IMR-90 (cell line): ENCODE measurements around the gene HMOX1.

Source experiments
- CEBPB ChIP-seq: IDR thresholded peaks from 2 replicates; pipeline ENCODE4 v1.6.1; 2012; ENCODE audit warnings: low read depth, low read length, improper control_type of control experiment
- CHD1 ChIP-seq: IDR thresholded peaks from 2 replicates; pipeline ENCODE4 v1.6.1; 2012; ENCODE audit warnings: low read depth, low read length, improper control_type of control experiment
- CTCF ChIP-seq: conservative IDR thresholded peaks from 2 replicates; pipeline ENCODE4 v1.5.1; 2012; ENCODE audit warnings: mild to moderate bottlenecking, low read depth, low read length, improper control_type of control experiment
- FOS ChIP-seq: fragments of 150-350 bp; IDR thresholded peaks from 2 replicates; pipeline ENCODE4 v1.6.1; 2016; ENCODE audit warnings: low read depth, low read length
- MAFK ChIP-seq: IDR thresholded peaks from 2 replicates; pipeline ENCODE4 v1.6.1; 2012; ENCODE audit warnings: low read depth, low read length, improper control_type of control experiment
- MAZ ChIP-seq: IDR thresholded peaks from 2 replicates; pipeline ENCODE4 v1.6.1; 2012; ENCODE audit warnings: low read depth, mild to moderate bottlenecking, low read length, improper control_type of control experiment, moderate library complexity, borderline replicate concordance
- MXI1 ChIP-seq: IDR thresholded peaks from 2 replicates; pipeline ENCODE4 v1.6.1; 2012; ENCODE audit warnings: low read depth, mild to moderate bottlenecking, low read length, moderate library complexity, borderline replicate concordance
- NFE2L2 ChIP-seq: fragments of 150-350 bp; IDR thresholded peaks from 2 replicates; pipeline ENCODE4 v1.6.1; 2016; ENCODE audit warnings: low read depth, mild to moderate bottlenecking, low read length
- POLR2A ChIP-seq: IDR thresholded peaks from 2 replicates; pipeline ENCODE4 v1.6.1; 2012; ENCODE audit warnings: mild to moderate bottlenecking, low read depth, low read length
- RCOR1 ChIP-seq: IDR thresholded peaks from 2 replicates; pipeline ENCODE4 v1.6.1; 2012; ENCODE audit warnings: mild to moderate bottlenecking, low read length, improper control_type of control experiment; ENCODE audit not compliant: insufficient replicate concordance
- RFX5 ChIP-seq: IDR thresholded peaks from 2 replicates; pipeline ENCODE4 v1.8.0; 2012; ENCODE audit warnings: low read depth, mild to moderate bottlenecking, low read length, moderate library complexity
- SMC3 ChIP-seq: fragments of 150-350 bp; IDR thresholded peaks from 2 replicates; pipeline ENCODE4 v1.6.1; 2016; ENCODE audit warnings: low read depth, mild to moderate bottlenecking, antibody characterized with exemption, low read length, moderate library complexity
- TF ChIP-seq, protein P1 (sequence below): fragments of 150-350 bp; IDR thresholded peaks from 2 replicates; pipeline ENCODE4 v1.6.1; 2016; ENCODE audit warnings: low read depth, mild to moderate bottlenecking, low read length, moderate library complexity, borderline replicate concordance
- TF ChIP-seq, protein P2 (sequence below): fragments of 150-350 bp; IDR thresholded peaks from 2 replicates; pipeline ENCODE4 v1.6.1; 2017; ENCODE audit warnings: mild to moderate bottlenecking, antibody characterized with exemption, low read length, low read depth

DNA sequence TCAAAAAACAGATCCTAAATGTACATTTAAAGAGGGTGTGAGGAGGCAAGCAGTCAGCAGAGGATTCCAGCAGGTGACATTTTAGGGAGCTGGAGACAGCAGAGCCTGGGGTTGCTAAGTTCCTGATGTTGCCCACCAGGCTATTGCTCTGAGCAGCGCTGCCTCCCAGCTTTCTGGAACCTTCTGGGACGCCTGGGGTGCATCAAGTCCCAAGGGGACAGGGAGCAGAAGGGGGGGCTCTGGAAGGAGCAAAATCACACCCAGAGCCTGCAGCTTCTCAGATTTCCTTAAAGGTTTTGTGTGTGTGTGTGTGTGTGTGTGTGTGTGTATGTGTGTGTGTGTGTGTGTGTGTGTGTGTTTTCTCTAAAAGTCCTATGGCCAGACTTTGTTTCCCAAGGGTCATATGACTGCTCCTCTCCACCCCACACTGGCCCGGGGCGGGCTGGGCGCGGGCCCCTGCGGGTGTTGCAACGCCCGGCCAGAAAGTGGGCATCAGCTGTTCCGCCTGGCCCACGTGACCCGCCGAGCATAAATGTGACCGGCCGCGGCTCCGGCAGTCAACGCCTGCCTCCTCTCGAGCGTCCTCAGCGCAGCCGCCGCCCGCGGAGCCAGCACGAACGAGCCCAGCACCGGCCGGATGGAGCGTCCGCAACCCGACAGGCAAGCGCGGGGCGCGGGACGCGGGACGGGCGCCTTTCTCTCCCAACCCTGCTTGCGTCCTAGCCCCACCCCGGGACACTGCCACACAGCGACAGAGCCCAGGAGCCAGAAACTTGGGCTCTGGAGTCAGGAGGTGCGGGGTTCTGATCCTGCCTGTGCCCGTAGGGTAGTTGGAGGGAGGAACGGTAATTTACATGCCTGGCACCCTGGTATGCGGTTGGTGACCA, at the start of gene HMOX1:
- TF ChIP-seq CTCF (peak; percentile 42; the same call in 1 of the 2 replicates), NFE2L2 (no peak), RFX5 (no peak), FOS (peak; percentile 29; the same call in 1 of the 2 replicates), RCOR1 (no peak), SMC3 (peak; percentile 33; the same call in 1 of the 2 replicates), CHD1 (no peak), MAZ (peak; percentile 57; the same call in 1 of the 2 replicates), MXI1 (peak; percentile 69; the same call in 1 of the 2 replicates), POLR2A (peak; percentile 96), CEBPB (peak; percentile 97), MAFK (no peak)
- TF ChIP-seq, protein P1, sequence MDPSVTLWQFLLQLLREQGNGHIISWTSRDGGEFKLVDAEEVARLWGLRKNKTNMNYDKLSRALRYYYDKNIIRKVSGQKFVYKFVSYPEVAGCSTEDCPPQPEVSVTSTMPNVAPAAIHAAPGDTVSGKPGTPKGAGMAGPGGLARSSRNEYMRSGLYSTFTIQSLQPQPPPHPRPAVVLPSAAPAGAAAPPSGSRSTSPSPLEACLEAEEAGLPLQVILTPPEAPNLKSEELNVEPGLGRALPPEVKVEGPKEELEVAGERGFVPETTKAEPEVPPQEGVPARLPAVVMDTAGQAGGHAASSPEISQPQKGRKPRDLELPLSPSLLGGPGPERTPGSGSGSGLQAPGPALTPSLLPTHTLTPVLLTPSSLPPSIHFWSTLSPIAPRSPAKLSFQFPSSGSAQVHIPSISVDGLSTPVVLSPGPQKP, result no peak
- TF ChIP-seq, protein P2, sequence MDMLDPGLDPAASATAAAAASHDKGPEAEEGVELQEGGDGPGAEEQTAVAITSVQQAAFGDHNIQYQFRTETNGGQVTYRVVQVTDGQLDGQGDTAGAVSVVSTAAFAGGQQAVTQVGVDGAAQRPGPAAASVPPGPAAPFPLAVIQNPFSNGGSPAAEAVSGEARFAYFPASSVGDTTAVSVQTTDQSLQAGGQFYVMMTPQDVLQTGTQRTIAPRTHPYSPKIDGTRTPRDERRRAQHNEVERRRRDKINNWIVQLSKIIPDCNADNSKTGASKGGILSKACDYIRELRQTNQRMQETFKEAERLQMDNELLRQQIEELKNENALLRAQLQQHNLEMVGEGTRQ, result peak; percentile 99
